SK-N-SH treated with all-trans-retinoic acid at 6 μM for 48 hours (cell line): ENCODE data around the gene PIGL.

Source experiments
- ATAC-seq: fragments of 200-7000 bp; cut with Tn5 transposase; 3 replicates; pipeline ENCODE4 v1.9.1; 2020; ENCODE audit warnings: mild to moderate bottlenecking, moderate library complexity
- ARNTL ChIP-seq: fragments of 450-650 bp; formaldehyde crosslinking; IDR thresholded peaks from 2 replicates; pipeline ENCODE4 v1.5.0; 2020; ENCODE audit warnings: low read depth, mild to moderate bottlenecking, moderate library complexity, borderline replicate concordance
- BACH2 ChIP-seq: fragments of 250-450 bp; sonication (Bioruptor Pico); IDR thresholded peaks from 2 replicates; pipeline ENCODE4 v1.9.0; 2021; ENCODE audit warnings: mild to moderate bottlenecking, borderline replicate concordance
- CSDC2 ChIP-seq: fragments of 250-450 bp; sonication (Bioruptor Pico); IDR thresholded peaks from 2 replicates; pipeline ENCODE4 v1.5.0; 2020; ENCODE audit warnings: mild to moderate bottlenecking, moderate library complexity
- CSRNP3 ChIP-seq: fragments of 250-450 bp; sonication (Bioruptor Pico); IDR thresholded peaks from 2 replicates; pipeline ENCODE4 v1.5.1; 2021; ENCODE audit warnings: mild to moderate bottlenecking, moderate library complexity
- GLIS3 ChIP-seq: fragments of 250-450 bp; sonication (Bioruptor Pico); IDR thresholded peaks from 2 replicates; pipeline ENCODE4 v1.5.0; 2020; ENCODE audit warnings: mild to moderate bottlenecking, moderate library complexity
- ISL1 ChIP-seq: fragments of 250-450 bp; sonication (Bioruptor Pico); IDR thresholded peaks from 2 replicates; pipeline ENCODE4 v2.1.2; 2022; ENCODE audit warnings: mild to moderate bottlenecking, moderate library complexity
- OSR1 ChIP-seq: fragments of 250-450 bp; sonication (Bioruptor Pico); IDR thresholded peaks from 2 replicates; pipeline ENCODE4 v1.8.0; 2022; ENCODE audit warnings: moderate library complexity, mild to moderate bottlenecking, inconsistent platforms
- PATZ1 ChIP-seq: fragments of 250-450 bp; sonication (Bioruptor Pico); IDR thresholded peaks from 2 replicates; pipeline ENCODE4 v1.8.0; 2020; ENCODE audit warnings: mild to moderate bottlenecking, moderate library complexity, borderline replicate concordance
- PPARA ChIP-seq: fragments of 250-450 bp; sonication (Bioruptor Pico); IDR thresholded peaks from 2 replicates; pipeline ENCODE4 v1.5.0; 2020; ENCODE audit warnings: mild to moderate bottlenecking, borderline replicate concordance
- RARB ChIP-seq: fragments of 250-450 bp; sonication (Bioruptor Pico); IDR thresholded peaks from 2 replicates; pipeline ENCODE4 v1.8.0; 2021; ENCODE audit warnings: mild to moderate bottlenecking, moderate library complexity
- SNAI2 ChIP-seq: fragments of 250-450 bp; sonication (Bioruptor Pico); IDR thresholded peaks from 2 replicates; pipeline ENCODE4 v1.5.0; 2020; ENCODE audit warnings: mild to moderate bottlenecking, moderate library complexity
- TCF4 ChIP-seq: fragments of 250-450 bp; sonication (Bioruptor Pico); IDR thresholded peaks from 2 replicates; pipeline ENCODE4 v1.8.0; 2021; ENCODE audit warnings: mild to moderate bottlenecking, moderate library complexity, borderline replicate concordance
- TSHZ2 ChIP-seq: fragments of 250-450 bp; sonication (Bioruptor Pico); IDR thresholded peaks from 2 replicates; pipeline ENCODE4 v1.5.0; 2020; ENCODE audit warnings: mild to moderate bottlenecking, moderate library complexity
- ZC3H10 ChIP-seq: fragments of 250-450 bp; sonication (Bioruptor Pico); IDR thresholded peaks from 2 replicates; pipeline ENCODE4 v1.5.1; 2021; ENCODE audit warnings: mild to moderate bottlenecking, moderate library complexity
- ZFP3 ChIP-seq: fragments of 250-450 bp; sonication (Bioruptor Pico); IDR thresholded peaks from 2 replicates; pipeline ENCODE4 v1.5.0; 2020; ENCODE audit warnings: mild to moderate bottlenecking, moderate library complexity
- ZFP30 ChIP-seq: fragments of 450-650 bp; formaldehyde crosslinking; IDR thresholded peaks from 2 replicates; pipeline ENCODE4 v1.5.0; 2022; ENCODE audit warnings: mild to moderate bottlenecking, moderate library complexity
- ZNF565 ChIP-seq: fragments of 450-650 bp; formaldehyde crosslinking; conservative IDR thresholded peaks from 2 replicates; pipeline ENCODE4 v1.5.0; 2020; ENCODE audit warnings: low read depth, mild to moderate bottlenecking, moderate library complexity
- TF ChIP-seq, protein P1 (sequence below): fragments of 250-450 bp; sonication (Bioruptor Pico); IDR thresholded peaks from 2 replicates; pipeline ENCODE4 v1.5.1; 2020; ENCODE audit warnings: low read depth, mild to moderate bottlenecking, moderate library complexity

PIGL gene

GRCh38 chr17:16217002-16217635 is at the start of gene PIGL:
Gene PIGL, plus strand, starts transcription at chr17:16217210. Its CDS starts 17 bp downstream, at chr17:16217227.
- TF ChIP-seq ZNF565 (CRISPR knock-in tag), result no peak
- TF ChIP-seq OSR1, result no peak
- TF ChIP-seq TCF4, result no peak
- TF ChIP-seq, protein P1, sequence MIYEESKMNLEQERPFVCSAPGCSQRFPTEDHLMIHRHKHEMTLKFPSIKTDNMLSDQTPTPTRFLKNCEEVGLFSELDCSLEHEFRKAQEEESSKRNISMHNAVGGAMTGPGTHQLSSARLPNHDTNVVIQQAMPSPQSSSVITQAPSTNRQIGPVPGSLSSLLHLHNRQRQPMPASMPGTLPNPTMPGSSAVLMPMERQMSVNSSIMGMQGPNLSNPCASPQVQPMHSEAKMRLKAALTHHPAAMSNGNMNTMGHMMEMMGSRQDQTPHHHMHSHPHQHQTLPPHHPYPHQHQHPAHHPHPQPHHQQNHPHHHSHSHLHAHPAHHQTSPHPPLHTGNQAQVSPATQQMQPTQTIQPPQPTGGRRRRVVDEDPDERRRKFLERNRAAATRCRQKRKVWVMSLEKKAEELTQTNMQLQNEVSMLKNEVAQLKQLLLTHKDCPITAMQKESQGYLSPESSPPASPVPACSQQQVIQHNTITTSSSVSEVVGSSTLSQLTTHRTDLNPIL (CRISPR knock-in tag), result no peak
- TF ChIP-seq CSDC2 (CRISPR knock-in tag), result no peak
- TF ChIP-seq GLIS3 (CRISPR knock-in tag), result no peak
- TF ChIP-seq ISL1 (CRISPR knock-in tag), result no peak
- no peak for TF ChIP-seq PPARA (CRISPR knock-in tag)
- no peak for TF ChIP-seq ZC3H10 (CRISPR knock-in tag)
- no peak for TF ChIP-seq SNAI2 (CRISPR knock-in tag)
- TF ChIP-seq ARNTL (CRISPR knock-in tag), result no peak
- TF ChIP-seq, all 23 proteins: peak for 0
- peak; percentile 75 for ATAC-seq

DNA sequence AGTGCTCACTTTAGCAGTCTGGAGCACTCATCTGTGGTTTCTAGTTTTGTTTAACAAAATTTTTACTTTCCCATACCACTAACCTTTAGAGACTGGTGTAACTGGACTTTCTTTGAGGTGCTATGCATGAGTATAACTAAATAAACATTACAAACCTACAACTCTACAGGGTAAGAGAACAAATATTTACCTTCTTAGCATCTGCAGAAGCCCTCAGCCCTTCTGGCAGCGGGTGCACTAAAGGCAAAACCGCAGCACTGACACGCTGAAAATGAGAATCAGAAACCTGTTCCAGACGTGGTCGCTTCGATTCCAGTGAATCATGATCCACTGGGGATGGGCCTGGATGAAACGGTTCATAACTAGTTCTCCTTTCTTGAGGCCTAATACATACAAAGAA is 45.4 kb upstream of the PIGL start:
- no peak for ATAC-seq
- TF ChIP-seq RARB (CRISPR knock-in tag) (no peak), GLIS3 (CRISPR knock-in tag) (no peak), PATZ1 (CRISPR knock-in tag) (no peak), ZC3H10 (CRISPR knock-in tag) (no peak), CSRNP3 (CRISPR knock-in tag) (no peak), TSHZ2 (CRISPR knock-in tag) (no peak), ARNTL (CRISPR knock-in tag) (no peak), BACH2 (no peak), OSR1 (no peak), SNAI2 (CRISPR knock-in tag) (no peak)

- ATAC-seq, result no peak
- TF ChIP-seq PPARA (CRISPR knock-in tag) (no peak), ZFP3 (CRISPR knock-in tag) (no peak), PATZ1 (CRISPR knock-in tag) (no peak), CSDC2 (CRISPR knock-in tag) (no peak), ZFP30 (CRISPR knock-in tag) (no peak), BACH2 (no peak), ZC3H10 (CRISPR knock-in tag) (no peak), GLIS3 (CRISPR knock-in tag) (no peak), ZNF565 (CRISPR knock-in tag) (no peak)
Measured at GRCh38 chr17:16178836-16179235, 38.2 kb upstream of the PIGL start.
